ENCODE data around the gene RNF212.

DNA sequence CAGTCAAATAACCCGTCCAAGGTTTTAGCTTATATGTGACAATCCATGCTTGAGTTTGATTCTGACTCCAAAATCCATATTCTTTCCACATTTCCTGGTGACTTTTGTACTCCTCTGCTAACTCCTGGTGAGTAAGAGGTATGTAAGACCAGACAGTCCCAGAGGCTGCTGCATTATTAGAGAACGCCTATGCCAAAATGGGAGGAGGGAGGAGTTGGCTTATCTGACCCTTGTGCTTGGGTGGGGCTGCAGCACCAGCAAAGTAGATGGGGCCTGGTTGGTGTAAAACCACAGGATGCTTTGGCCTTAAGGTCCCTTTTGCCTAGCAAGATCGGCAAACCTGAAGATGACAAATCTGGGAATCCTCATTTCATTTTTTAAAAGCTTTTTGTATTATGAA is 9.1 kb upstream of the RNF212 start:
- no peak for TF ChIP-seq GATA2 (IDR thresholded peaks at IDR 0.05; ENCODE audit: low read depth, low read length)
- TF ChIP-seq GATA3 (IDR thresholded peaks at IDR 0.05; ENCODE audit: low read depth, low read length), result no peak
